Left ventricle myocardium inferior (tissue), 1 donor: ENCODE measurements around the gene MCM6. TPM values are rescaled to one million over a fixed set of nuclear protein-coding genes. Genes with fewer than 3 reads are reported as not detected.

Experiments
- DNase-seq: peaks from one replicate; pipeline ENCODE4 v3.0.0-alpha.2; 2020
- H3K27ac ChIP-seq: fragments of 200-600 bp; replicated peaks from 2 replicates; pipeline ENCODE4 v1.8.0; 2021
- H3K27me3 ChIP-seq: fragments of 200-600 bp; 2 replicates; pipeline ENCODE4 v1.8.0; 2021; ENCODE audit warnings: low read depth
- H3K36me3 ChIP-seq: fragments of 200-600 bp; 2 replicates; pipeline ENCODE4 v1.8.0; 2021
- H3K4me1 ChIP-seq: fragments of 200-600 bp; 2 replicates; pipeline ENCODE4 v1.8.0; 2021
- H3K4me3 ChIP-seq: fragments of 200-600 bp; 2 replicates; pipeline ENCODE4 v1.8.0; 2021; ENCODE audit warnings: mild to moderate bottlenecking, moderate library complexity
- H3K9me3 ChIP-seq: fragments of 200-600 bp; replicated peaks from 2 replicates; pipeline ENCODE4 v1.8.0; 2021
- CTCF ChIP-seq: fragments of 200-600 bp; IDR thresholded peaks from 2 replicates; pipeline ENCODE4 v1.8.0; 2021; ENCODE audit warnings: antibody characterized with exemption, mild to moderate bottlenecking, borderline replicate concordance
- intact Hi-C: fragments of 100-400 bp; cut with micrococcal nuclease; formaldehyde crosslinking; loops from one replicate; pipeline ENCODE4 v1.11.0; 2022
- total RNA-seq: library from RNA; stranded (reverse); fragmentation: NEBNext Ultra II Directional; extraction: Animal tissue kit (Norgen Biotek cat#: 25700); gene quantifications from one replicate; pipeline ENCODE4 v1.2.1, GENCODE V29; 2021
- donor health status: DM: no; HTN: yes; CAD: no; lungs with severe emphysema.

Gene MCM6
- total RNA-seq, 1 donor from 2014 or later: 2.9 TPM

GRCh38 chr2:135831180-135831812, 44.9 kb downstream of the MCM6 start:
- no peak overlapping the region for H3K4me3 ChIP-seq
- TF ChIP-seq CTCF: no peak
- H3K9me3 ChIP-seq: no peaks in the 10 kb centered on the region
- no peak for DNase-seq
- no peaks in the 10 kb centered on the region for H3K36me3 ChIP-seq
- H3K4me1 ChIP-seq: no peaks in the 10 kb centered on the region
- intact Hi-C loops: no loop called here
- no peaks in the 10 kb centered on the region for H3K27me3 ChIP-seq
- H3K27ac ChIP-seq: no peak overlapping the region

- Histone ChIP-seq H3K36me3 (no peaks in the 10 kb centered on the region), H3K4me1 (no peaks in the 10 kb centered on the region), H3K9me3 (no peaks in the 10 kb centered on the region), H3K4me3 (no peak overlapping the region), H3K27me3 (no peaks in the 10 kb centered on the region), H3K27ac (no peak overlapping the region)
- TF ChIP-seq CTCF: no peak
- DNase-seq: no peak
- intact Hi-C loops: no loop called here
These were observed 46.7 kb downstream of the MCM6 start for GRCh38 chr2:135829378-135830135.

- Histone ChIP-seq H3K36me3 (no peaks in the 10 kb centered on the region), H3K9me3 (peaks cover 19% of the 10 kb centered on the region), H3K4me3 (no peak overlapping the region), H3K4me1 (no peaks in the 10 kb centered on the region), H3K27me3 (no peaks in the 10 kb centered on the region), H3K27ac (no peak overlapping the region)
- intact Hi-C loops: no loop called here
- TF ChIP-seq CTCF: no peak
- DNase-seq: no peak
These were observed 49.7 kb downstream of the MCM6 start for GRCh38 chr2:135826544-135826943.

GRCh38 chr2:135825550-135826176, 50.6 kb downstream of the MCM6 start:
- Histone ChIP-seq H3K4me3 (no peak overlapping the region), H3K36me3 (no peaks in the 10 kb centered on the region), H3K4me1 (no peaks in the 10 kb centered on the region), H3K27me3 (no peaks in the 10 kb centered on the region), H3K9me3 (peaks cover 19% of the 10 kb centered on the region), H3K27ac (peak overlapping the region; percentile 34)
- no peak for TF ChIP-seq CTCF
- DNase-seq: no peak
- intact Hi-C loops: no loop called here

- intact Hi-C loops: no loop called here
- no peak overlapping the region for H3K4me3 ChIP-seq
- no peak for DNase-seq
- H3K27ac ChIP-seq: peak overlapping the region; percentile 34
- H3K27me3 ChIP-seq: no peaks in the 10 kb centered on the region
- H3K36me3 ChIP-seq: no peaks in the 10 kb centered on the region
- H3K9me3 ChIP-seq: peaks cover 19% of the 10 kb centered on the region
- H3K4me1 ChIP-seq: no peaks in the 10 kb centered on the region
- no peak for TF ChIP-seq CTCF
These were observed 51.1 kb downstream of the MCM6 start for GRCh38 chr2:135825131-135825530.
